H1 (cell line): ENCODE measurements around the gene CD44. TPM values are rescaled to one million over a fixed set of nuclear protein-coding genes. Genes with fewer than 3 reads are reported as not detected.

Experiments
- CTCF ChIA-PET: fragments of 300-600 bp; sonication (Branson Sonifier 250); formaldehyde crosslinking; loops from one replicate; lab custom pipeline; 2021; ENCODE audit not compliant: partially characterized antibody; lab: Charles Lee
- POLR2A ChIA-PET: fragments of 300-600 bp; sonication (Branson Sonifier 250); formaldehyde crosslinking; loops from one replicate; lab custom pipeline; 2021; ENCODE audit warnings: inconsistent platforms; ENCODE audit not compliant: partially characterized antibody; lab: Charles Lee
- DNase-seq, 2 experiments: peaks; one replicate each; pipeline versions ENCODE4 v3.0.0 to v3.0.0-alpha.2; 2010 to 2022; ENCODE audit warnings: low spot score in 2 of 2, low read depth in 1 of 2, mixed read lengths in 1 of 2
- FAIRE-seq: peaks from 2 replicates; lab custom pipeline; 2011; peaks lifted over from hg19 to GRCh38; lab: Jason Lieb, UNC
- H2AFZ ChIP-seq: 2 replicates; pipeline ENCODE4 v1.8.1; 2012; ENCODE audit warnings: low read length, inconsistent platforms
- H2AK5ac ChIP-seq: 2 replicates; pipeline ENCODE4 v1.6.1; 2013; ENCODE audit warnings: low read depth, low read length
- H2BK120ac ChIP-seq: replicated peaks from 2 replicates; pipeline ENCODE3; 2013; ENCODE audit warnings: low read depth, low read length, inconsistent platforms
- H2BK12ac ChIP-seq: 2 replicates; pipeline ENCODE4 v1.6.1; 2013; ENCODE audit warnings: low read depth, low read length
- H2BK15ac ChIP-seq: 2 replicates; pipeline ENCODE4 v1.6.1; 2013; ENCODE audit warnings: low read length
- H2BK20ac ChIP-seq: 2 replicates; pipeline ENCODE4 v1.6.1; 2013; ENCODE audit warnings: low read length
- H2BK5ac ChIP-seq: 2 replicates; pipeline ENCODE4 v1.6.1; 2013; ENCODE audit warnings: low read depth, low read length
- H3K14ac ChIP-seq: 2 replicates; pipeline ENCODE4 v1.6.1; 2013; ENCODE audit warnings: inconsistent platforms; ENCODE audit not compliant: insufficient read length
- H3K18ac ChIP-seq: 2 replicates; pipeline ENCODE4 v1.6.1; 2013; ENCODE audit warnings: low read length; ENCODE audit errors: extremely low read depth
- H3K23ac ChIP-seq: 2 replicates; pipeline ENCODE4 v1.6.1; 2013; ENCODE audit warnings: inconsistent platforms; ENCODE audit not compliant: insufficient read length
- H3K23me2 ChIP-seq: 2 replicates; pipeline ENCODE4 v1.6.1; 2013; ENCODE audit warnings: low read depth, low read length
- H3K27ac ChIP-seq: 2 replicates; pipeline ENCODE4 v1.6.1; 2011; ENCODE audit warnings: low read depth, low read length, inconsistent platforms
- H3K27me3 ChIP-seq, 4 experiments: replicated peaks in 1 of 4; 1 replicate in 1 of 4; 2 replicates in 3 of 4; pipeline versions ENCODE4 v1.6.1 to v1.8.1; 2011 to 2013; ENCODE audit warnings: low read length in 3 of 4, mild to moderate bottlenecking in 3 of 4, inconsistent platforms in 2 of 4, mixed read lengths in 2 of 4, moderate library complexity in 1 of 4; ENCODE audit not compliant: control insufficient read depth in 3 of 4, insufficient read depth in 3 of 4; ENCODE audit errors: extremely low read depth in 1 of 4
- H3K36me3 ChIP-seq, 4 experiments: 2 replicates each; pipeline versions ENCODE4 v1.6.1 to v1.8.1; 2011 to 2013; ENCODE audit warnings: mild to moderate bottlenecking in 4 of 4, low read length in 3 of 4, moderate library complexity in 2 of 4, control low read depth in 1 of 4, inconsistent platforms in 1 of 4; ENCODE audit not compliant: insufficient read depth in 4 of 4, control insufficient read depth in 2 of 4
- H3K4ac ChIP-seq: replicated peaks from 2 replicates; pipeline ENCODE3; 2013; ENCODE audit warnings: low read length, low read depth, mixed read lengths, inconsistent platforms; ENCODE audit not compliant: insufficient read length
- H3K4me1 ChIP-seq, 4 experiments: replicated peaks in 1 of 4; 1 replicate in 1 of 4; 2 replicates in 3 of 4; pipeline versions ENCODE4 v1.6.1 to v1.8.1; 2011 to 2013; ENCODE audit warnings: low read length in 3 of 4, inconsistent platforms in 2 of 4, mixed read lengths in 1 of 4; ENCODE audit not compliant: insufficient read depth in 4 of 4, control insufficient read depth in 3 of 4
- H3K4me2 ChIP-seq, 2 experiments: 2 replicates each; pipeline versions ENCODE4 v1.6.1 to v1.8.1; 2011 to 2013; ENCODE audit warnings: low read depth in 2 of 2, low read length in 2 of 2, control low read depth in 1 of 2, inconsistent platforms in 1 of 2, mild to moderate bottlenecking in 1 of 2; ENCODE audit not compliant: insufficient read depth in 1 of 2
- H3K4me3 ChIP-seq, 4 experiments: fragments of 200-600, 300-600 bp in 1 of 4; sonication (generic), shearing (Covaris generic), sonication (Bioruptor Twin) in 1 of 4; 2 replicates each; pipeline versions ENCODE4 v1.5.1 to v1.8.1; 2011 to 2016; ENCODE audit warnings: low read length in 4 of 4, low read depth in 3 of 4, control low read depth in 2 of 4, inconsistent platforms in 2 of 4, mild to moderate bottlenecking in 2 of 4, mixed read lengths in 1 of 4, moderate library complexity in 1 of 4; ENCODE audit not compliant: insufficient read depth in 2 of 4; ENCODE audit errors: extremely low read depth in 1 of 4
- H3K56ac ChIP-seq: replicated peaks from 2 replicates; pipeline ENCODE3; 2013; ENCODE audit warnings: low read depth, mild to moderate bottlenecking, mixed read lengths, low read length, inconsistent platforms; ENCODE audit not compliant: insufficient read length
- H3K79me1 ChIP-seq: 2 replicates; pipeline ENCODE4 v1.6.1; 2013; ENCODE audit warnings: low read depth, low read length, control low read depth
- H3K79me2 ChIP-seq, 2 experiments: 2 replicates each; pipeline versions ENCODE4 v1.6.1 to v1.8.1; 2012 to 2013; ENCODE audit warnings: low read length in 2 of 2, mild to moderate bottlenecking in 2 of 2, inconsistent platforms in 1 of 2; ENCODE audit not compliant: insufficient read depth in 2 of 2, control insufficient read depth in 1 of 2
- H3K9ac ChIP-seq, 4 experiments: replicated peaks in 1 of 4; 1 replicate in 1 of 4; 2 replicates in 3 of 4; pipeline versions ENCODE4 v1.6.1 to v1.8.1; 2011 to 2013; ENCODE audit warnings: low read depth in 3 of 4, low read length in 3 of 4, control low read depth in 2 of 4, mild to moderate bottlenecking in 2 of 4, moderate library complexity in 2 of 4, inconsistent platforms in 1 of 4; ENCODE audit errors: extremely low read depth in 1 of 4
- H3K9me3 ChIP-seq, 2 experiments: 2 replicates each; pipeline versions ENCODE4 v1.6.1 to v1.8.1; 2012 to 2013; ENCODE audit warnings: mild to moderate bottlenecking in 2 of 2, moderate library complexity in 2 of 2, control low read depth in 1 of 2, inconsistent platforms in 1 of 2, low read depth in 1 of 2, low read length in 1 of 2, mixed read lengths in 1 of 2; ENCODE audit not compliant: insufficient read depth in 2 of 2
- H4K20me1 ChIP-seq, 2 experiments: replicated peaks in 1 of 2; 2 replicates each; pipeline versions ENCODE3 to v1.8.1; 2011 to 2013; ENCODE audit warnings: inconsistent platforms in 2 of 2, low read length in 2 of 2, mild to moderate bottlenecking in 1 of 2; ENCODE audit not compliant: insufficient read depth in 2 of 2, control insufficient read depth in 1 of 2
- H4K5ac ChIP-seq: 2 replicates; pipeline ENCODE4 v1.6.1; 2013; ENCODE audit warnings: low read length, low read depth, mixed read lengths, inconsistent platforms; ENCODE audit not compliant: insufficient read length
- H4K8ac ChIP-seq: 2 replicates; pipeline ENCODE4 v1.8.0; 2013; ENCODE audit warnings: mild to moderate bottlenecking, moderate library complexity, low read length, inconsistent platforms; ENCODE audit not compliant: insufficient read depth; ENCODE audit errors: extremely low read depth
- H4K91ac ChIP-seq: replicated peaks from 2 replicates; pipeline ENCODE3; 2013; ENCODE audit warnings: low read length, mixed read lengths, inconsistent platforms; ENCODE audit not compliant: insufficient read length
- BACH1 ChIP-seq: IDR thresholded peaks from 2 replicates; pipeline ENCODE4 v1.6.1; 2012; ENCODE audit warnings: low read length, improper control_type of control experiment
- CHD1 ChIP-seq: IDR thresholded peaks from 2 replicates; pipeline ENCODE4 v1.6.1; 2012; ENCODE audit warnings: low read depth, low read length, improper control_type of control experiment
- CREB1 ChIP-seq: IDR thresholded peaks from 2 replicates; pipeline ENCODE4 v1.6.1; 2012; ENCODE audit warnings: inconsistent platforms
- EP300 ChIP-seq, 2 experiments: IDR thresholded peaks; 1 replicate in 1 of 2; 2 replicates in 1 of 2; pipeline ENCODE4 v1.6.1; 2011 to 2012; ENCODE audit warnings: low read depth in 2 of 2, low read length in 2 of 2, mild to moderate bottlenecking in 2 of 2, borderline replicate concordance in 1 of 2, inconsistent platforms in 1 of 2, moderate library complexity in 1 of 2
- GTF2F1 ChIP-seq: IDR thresholded peaks from 2 replicates; pipeline ENCODE4 v1.6.1; 2012; ENCODE audit warnings: low read depth, low read length, improper control_type of control experiment, borderline replicate concordance
- KDM4A ChIP-seq: IDR thresholded peaks from one replicate; pipeline ENCODE4 v1.7.1; 2012; ENCODE audit warnings: low read depth, mild to moderate bottlenecking, moderate library complexity, low read length, inconsistent platforms; ENCODE audit not compliant: severe bottlenecking
- MAFK ChIP-seq: IDR thresholded peaks from 2 replicates; pipeline ENCODE4 v1.6.1; 2012; ENCODE audit warnings: low read depth, mild to moderate bottlenecking, improper control_type of control experiment, low read length
- POLR2A ChIP-seq, 2 experiments: IDR thresholded peaks; 1 replicate in 1 of 2; 2 replicates in 1 of 2; pipeline ENCODE4 v1.6.1; 2011; ENCODE audit warnings: low read depth in 2 of 2, low read length in 2 of 2, mild to moderate bottlenecking in 2 of 2; ENCODE audit errors: control extremely low read depth in 1 of 2
- RNF2 ChIP-seq: fragments of 200-900, 300-1000 bp; sonication (generic); IDR thresholded peaks from 2 replicates; pipeline ENCODE4 v1.7.1; 2016; ENCODE audit warnings: borderline replicate concordance, low read depth, mild to moderate bottlenecking, antibody characterized with exemption, low read length; ENCODE audit not compliant: poor library complexity, severe bottlenecking; ENCODE audit errors: missing control alignments
- WGBS, 2 experiments: shearing (Covaris generic) in 1 of 2; methylation state at CpG; one replicate each; pipeline versions ENCODE4 v1.1.6 to v1.1.7; 2013 to 2015; ENCODE audit warnings: low lambda C conversion rate in 2 of 2, mixed read lengths in 2 of 2, inconsistent platforms in 1 of 2, low coverage in 1 of 2, missing lambda C conversion rate in 1 of 2; ENCODE audit not compliant: insufficient replicate concordance in 2 of 2, insufficient coverage in 1 of 2, insufficient read length in 1 of 2; ENCODE audit errors: extremely low coverage in 1 of 2, missing lambda C conversion rate in 1 of 2; 5-methylcytosine and 5-hydroxymethylcytosine counted together
- polyA plus RNA-seq, 7 experiments: library from polyadenylated mRNA; depleted of rRNA in 3 of 7; stranded (reverse) in 5 of 7; unstranded in 2 of 7; fragments of >200 nt in 5 of 7; fragments of 200-250 nt in 2 of 7; gene quantifications; 1 replicate in 5 of 7; 2 replicates in 1 of 7; 4 replicates in 1 of 7; pipeline versions ENCODE4 v1.2.1 to v1.2.3, GENCODE V29; 2011 to 2013; ENCODE audit warnings: missing spikeins in 2 of 7, mixed read lengths in 2 of 7
- total RNA-seq: library from RNA; stranded (reverse); fragmentation: NEBNext Ultra II Directional; extraction: Animal tissue kit (Norgen Biotek cat#: 25700); gene quantifications from 2 replicates; pipeline ENCODE4 v1.2.1, GENCODE V29; 2021

CD44 gene
- total and polyA plus RNA-seq, 2 of the 8 experiments (the other 6 are each of a cell fraction or from before 2014, with no cell fraction given) = 11.8 to 13.7 TPM

GRCh38 chr11:35277827-35278226 is 138.9 kb downstream of the CD44 start:
- H4K8ac ChIP-seq = no peak overlapping the region
- H3K4me2 ChIP-seq = no peak overlapping the region
- H3K9ac ChIP-seq = no peak overlapping the region
- no peak overlapping the region for H3K56ac ChIP-seq
- no peaks in the 10 kb centered on the region for H4K20me1 ChIP-seq
- ChIA-PET CTCF (interaction anchor here (0.6 to 1.1 kb wide), 2 partner anchors 30 to 268 kb away, joined by 4 read pairs; no protein-coding TSS in a partner anchor), POLR2A (no interaction called here)
- no peak overlapping the region for H3K18ac ChIP-seq
- no peaks in the 10 kb centered on the region for H3K4me1 ChIP-seq
- no peak overlapping the region for H4K5ac ChIP-seq
- DNase-seq (no peak), FAIRE-seq (no peak)
- TF ChIP-seq KDM4A = no peak
- TF ChIP-seq CREB1 = no peak
- TF ChIP-seq RNF2 = no peak
- no peak for TF ChIP-seq EP300 (IDR thresholded peaks at IDR 0.05; ENCODE audit: borderline replicate concordance in 1 of 2, low read depth in 2 of 2, low read length in 2 of 2)
- no peak for TF ChIP-seq POLR2A (IDR thresholded peaks at IDR 0.05; ENCODE audit: control extremely low read depth in 1 of 2, low read depth in 2 of 2, low read length in 2 of 2)
- TF ChIP-seq GTF2F1 = no peak
- TF ChIP-seq CHD1 = no peak
- no peak for TF ChIP-seq BACH1
- no peak for TF ChIP-seq MAFK
- no peaks in the 10 kb centered on the region for H3K36me3 ChIP-seq
- no peak overlapping the region for H2BK120ac ChIP-seq
- H3K27ac ChIP-seq = no peak overlapping the region
- no peak overlapping the region for H3K14ac ChIP-seq
- no peaks in the 10 kb centered on the region for H3K79me2 ChIP-seq
- H2BK20ac ChIP-seq = no peak overlapping the region
- H4K91ac ChIP-seq = no peak overlapping the region
- no peak overlapping the region for H2AFZ ChIP-seq
- no peak overlapping the region; the same call in 1 of the 2 replicates for H2BK15ac ChIP-seq
- H2BK12ac ChIP-seq = no peak overlapping the region
- no peaks in the 10 kb centered on the region for H3K27me3 ChIP-seq
- no peak overlapping the region for H3K4me3 ChIP-seq
- 93% methylated on average over 2 of the region's 2 CpGs; no CpG with 5 or more reads in 1 of the 2 experiments for WGBS, 2 experiments
- H3K4ac ChIP-seq = no peak overlapping the region
- no peaks in the 10 kb centered on the region for H3K9me3 ChIP-seq
- no peak overlapping the region for H2AK5ac ChIP-seq
- H2BK5ac ChIP-seq = no peak overlapping the region
- H3K23ac ChIP-seq = no peak overlapping the region
- H3K79me1 ChIP-seq = no peaks in the 10 kb centered on the region
- H3K23me2 ChIP-seq = peaks cover 2% of the 10 kb centered on the region; the same call in 1 of the 2 replicates
